ENCODE results near the gene PLD5.

DNA sequence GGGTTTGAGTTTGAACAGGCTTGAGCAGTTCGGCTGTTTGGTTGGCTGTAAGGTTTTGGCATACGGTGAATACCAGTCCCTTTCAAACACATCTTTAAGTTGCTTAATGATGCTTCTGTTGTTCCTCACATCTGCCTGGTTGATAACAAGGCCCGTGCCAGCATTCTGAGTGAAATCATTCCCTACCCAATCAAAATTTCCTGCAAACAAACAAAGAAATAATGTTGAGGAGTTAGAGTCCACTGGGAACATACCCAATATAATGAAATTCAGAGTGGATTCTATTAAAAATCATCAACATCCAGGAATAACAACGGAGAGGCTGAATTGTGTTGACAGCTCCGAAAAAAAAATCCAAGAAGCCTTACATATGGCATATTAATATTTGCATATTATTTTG lies 434.6 kb downstream of the PLD5 start:
- TF ChIP-seq, protein P1, sequence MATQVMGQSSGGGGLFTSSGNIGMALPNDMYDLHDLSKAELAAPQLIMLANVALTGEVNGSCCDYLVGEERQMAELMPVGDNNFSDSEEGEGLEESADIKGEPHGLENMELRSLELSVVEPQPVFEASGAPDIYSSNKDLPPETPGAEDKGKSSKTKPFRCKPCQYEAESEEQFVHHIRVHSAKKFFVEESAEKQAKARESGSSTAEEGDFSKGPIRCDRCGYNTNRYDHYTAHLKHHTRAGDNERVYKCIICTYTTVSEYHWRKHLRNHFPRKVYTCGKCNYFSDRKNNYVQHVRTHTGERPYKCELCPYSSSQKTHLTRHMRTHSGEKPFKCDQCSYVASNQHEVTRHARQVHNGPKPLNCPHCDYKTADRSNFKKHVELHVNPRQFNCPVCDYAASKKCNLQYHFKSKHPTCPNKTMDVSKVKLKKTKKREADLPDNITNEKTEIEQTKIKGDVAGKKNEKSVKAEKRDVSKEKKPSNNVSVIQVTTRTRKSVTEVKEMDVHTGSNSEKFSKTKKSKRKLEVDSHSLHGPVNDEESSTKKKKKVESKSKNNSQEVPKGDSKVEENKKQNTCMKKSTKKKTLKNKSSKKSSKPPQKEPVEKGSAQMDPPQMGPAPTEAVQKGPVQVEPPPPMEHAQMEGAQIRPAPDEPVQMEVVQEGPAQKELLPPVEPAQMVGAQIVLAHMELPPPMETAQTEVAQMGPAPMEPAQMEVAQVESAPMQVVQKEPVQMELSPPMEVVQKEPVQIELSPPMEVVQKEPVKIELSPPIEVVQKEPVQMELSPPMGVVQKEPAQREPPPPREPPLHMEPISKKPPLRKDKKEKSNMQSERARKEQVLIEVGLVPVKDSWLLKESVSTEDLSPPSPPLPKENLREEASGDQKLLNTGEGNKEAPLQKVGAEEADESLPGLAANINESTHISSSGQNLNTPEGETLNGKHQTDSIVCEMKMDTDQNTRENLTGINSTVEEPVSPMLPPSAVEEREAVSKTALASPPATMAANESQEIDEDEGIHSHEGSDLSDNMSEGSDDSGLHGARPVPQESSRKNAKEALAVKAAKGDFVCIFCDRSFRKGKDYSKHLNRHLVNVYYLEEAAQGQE (IDR thresholded peaks at IDR 0.05; ENCODE audit: low read depth) = no peak
- no peak for TF ChIP-seq EP300 (IDR thresholded peaks at IDR 0.05; ENCODE audit: borderline replicate concordance)
- no peak for TF ChIP-seq CEBPB (IDR thresholded peaks at IDR 0.05)
- no peak for TF ChIP-seq TEAD4 (IDR thresholded peaks at IDR 0.05)
- TF ChIP-seq, protein P2, sequence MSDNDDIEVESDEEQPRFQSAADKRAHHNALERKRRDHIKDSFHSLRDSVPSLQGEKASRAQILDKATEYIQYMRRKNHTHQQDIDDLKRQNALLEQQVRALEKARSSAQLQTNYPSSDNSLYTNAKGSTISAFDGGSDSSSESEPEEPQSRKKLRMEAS (IDR thresholded peaks at IDR 0.05) = no peak
- TF ChIP-seq TAF1 (IDR thresholded peaks at IDR 0.05; ENCODE audit: low read depth) = no peak
- TF ChIP-seq EGR1 (IDR thresholded peaks at IDR 0.05) = no peak
